Esophagus squamous epithelium (tissue), 5 donors: ENCODE measurements around the gene AAMP. TPM values are rescaled to one million over a fixed set of nuclear protein-coding genes. Genes with fewer than 3 reads are reported as not detected.

Source experiments
- DNase-seq: peaks from one replicate; lab custom pipeline; 2025; lab: John Stamatoyannopoulos, UW
- H3K27ac ChIP-seq, 4 donors: fragments of 200-600 bp; sonication (generic); one replicate each; pipeline ENCODE4 v1.5.1; 2016 to 2019; ENCODE audit warnings: mild to moderate bottlenecking in 1 of 4
- H3K27me3 ChIP-seq, 4 donors: fragments of 200-600 bp; sonication (generic); 1 replicate in 3 of 4; 2 replicates in 1 of 4; pipeline versions ENCODE4 v1.5.1 to v1.6.0; 2017 to 2021; ENCODE audit warnings: antibody characterized with exemption in 1 of 4
- H3K36me3 ChIP-seq, 3 donors: fragments of 200-600 bp; sonication (generic); one replicate each; pipeline ENCODE4 v1.5.1; 2016 to 2019
- H3K4me1 ChIP-seq, 3 donors: fragments of 200-600 bp; sonication (generic); one replicate each; pipeline ENCODE4 v1.5.1; 2017 to 2019
- H3K4me3 ChIP-seq, 4 donors: fragments of 200-600 bp; sonication (generic); 1 replicate in 3 of 4; 2 replicates in 1 of 4; pipeline ENCODE4 v1.5.1; 2016 to 2019; ENCODE audit warnings: mild to moderate bottlenecking in 2 of 4, moderate library complexity in 1 of 4
- H3K9me3 ChIP-seq, 3 donors: fragments of 200-600 bp; sonication (generic); one replicate each; pipeline ENCODE4 v1.5.1; 2016 to 2019
- CTCF ChIP-seq, 6 experiments: fragments of 450-650 bp in 4 of 6; fragments of 200-600 bp in 2 of 6; sonication (generic) in 2 of 6; IDR thresholded peaks; one replicate each; pipeline ENCODE4 v1.5.1; 2016 to 2019; ENCODE audit warnings: antibody characterized with exemption in 6 of 6, mild to moderate bottlenecking in 4 of 6, moderate library complexity in 4 of 6
- POLR2A ChIP-seq, 4 donors: fragments of 450-650 bp; IDR thresholded peaks; one replicate each; pipeline ENCODE4 v1.6.1; 2017; ENCODE audit warnings: antibody characterized with exemption in 4 of 4, mild to moderate bottlenecking in 4 of 4, moderate library complexity in 3 of 4
- WGBS, 2 donors: methylation state at CpG; one replicate each; pipeline ENCODE4 v1.1.5; 2018; 5-methylcytosine and 5-hydroxymethylcytosine counted together
- intact Hi-C: fragments of 100-400 bp; cut with DNase I; formaldehyde crosslinking; loops from one replicate; pipeline ENCODE4 v1.15.0; 2022
- total RNA-seq, 4 donors: library from RNA; depleted of rRNA; stranded (reverse); fragments of >200 nt; gene quantifications; one replicate each; pipeline ENCODE4 v1.1.0, GENCODE V29; 2016
- donor health status: DM: yes; HTN: yes; CAD: no.

Gene AAMP
- total RNA-seq, 4 donors from 2014 or later: 97.9 to 136 (median 118) TPM

GRCh38 chr2:218292048-218293014, 22.4 kb upstream of the AAMP start, which contains the start of gene TMBIM1:
Gene TMBIM1, minus strand, starts transcription at chr2:218292503. Its CDS starts 10,362 bp downstream, at chr2:218282141.
- DNase-seq: no peak
- Histone ChIP-seq H3K27ac (peak within 1 kb of the TSS; percentile 94 to 99 (median 98)), H3K9me3 (no peaks in the 10 kb centered on the region), H3K36me3 (no peaks in the 10 kb centered on the region), H3K4me3 (peak within 1 kb of the TSS; percentile 65 to 93 (median 79)), H3K27me3 (no peaks in the 10 kb centered on the region), H3K4me1 (peaks cover 52 to 93% (median 81%) of the 10 kb centered on the region in 3 donors)
- WGBS, 2 donors: 21 to 29% methylated on average over 7 to 9 of the region's 63 CpGs
- intact Hi-C loops: loop anchor here (5.0 kb wide), 1 partner anchor 105 kb away; the partner anchor contains the start of gene CTDSP1
- TF ChIP-seq CTCF (IDR thresholded peaks at IDR 0.05) (peak; percentile 57 to 99 (median 97)), POLR2A (IDR thresholded peaks at IDR 0.05) (peak in 3 of 4 donors; percentile 79 to 96 (median 92))

- no peaks in the 10 kb centered on the region for H3K9me3 ChIP-seq
- no peaks in the 10 kb centered on the region for H3K36me3 ChIP-seq
- no peak for DNase-seq
- WGBS, 2 donors: 24 to 25% methylated on average over 6 to 8 of the region's 12 CpGs
- intact Hi-C loops: loop anchor here (5.0 kb wide), 1 partner anchor 106 kb away; the partner anchor contains the start of gene CTDSP1
- H3K4me1 ChIP-seq: peaks cover 57 to 93% (median 80%) of the 10 kb centered on the region in 3 donors
- H3K27ac ChIP-seq: peak overlapping the region; percentile 94 to 99 (median 98)
- no peaks in the 10 kb centered on the region for H3K27me3 ChIP-seq
- TF ChIP-seq CTCF (IDR thresholded peaks at IDR 0.05) (no peak), POLR2A (IDR thresholded peaks at IDR 0.05) (peak in 1 of 4 donors; percentile 13)
- peak overlapping the region; percentile 65 to 93 (median 79) for H3K4me3 ChIP-seq
These were observed 21.5 kb upstream of the AAMP start for GRCh38 chr2:218291318-218292047.

GRCh38 chr2:218290316-218291261, 20.7 kb upstream of the AAMP start:
- intact Hi-C loops: loop anchor here (5.0 kb wide), 1 partner anchor 107 kb away; the partner anchor contains the start of gene CTDSP1

More at GRCh38 chr2:218290316-218291261, 20.7 kb upstream of the AAMP start:
- no peak for DNase-seq
- peak overlapping the region; percentile 65 to 93 (median 79) for H3K4me3 ChIP-seq
- H3K36me3 ChIP-seq: no peaks in the 10 kb centered on the region
- no peaks in the 10 kb centered on the region for H3K9me3 ChIP-seq
- peaks cover 61 to 93% (median 84%) of the 10 kb centered on the region in 3 donors for H3K4me1 ChIP-seq
- peak overlapping the region; percentile 94 to 99 (median 98) for H3K27ac ChIP-seq
- 16 to 24% methylated on average over 7 to 10 of the region's 12 CpGs for WGBS, 2 donors
- no peaks in the 10 kb centered on the region for H3K27me3 ChIP-seq
- no peak for TF ChIP-seq POLR2A (IDR thresholded peaks at IDR 0.05)
- TF ChIP-seq CTCF (IDR thresholded peaks at IDR 0.05): no peak
